ENCODE data around the gene COLEC11.

The COLEC11 gene

DNA sequence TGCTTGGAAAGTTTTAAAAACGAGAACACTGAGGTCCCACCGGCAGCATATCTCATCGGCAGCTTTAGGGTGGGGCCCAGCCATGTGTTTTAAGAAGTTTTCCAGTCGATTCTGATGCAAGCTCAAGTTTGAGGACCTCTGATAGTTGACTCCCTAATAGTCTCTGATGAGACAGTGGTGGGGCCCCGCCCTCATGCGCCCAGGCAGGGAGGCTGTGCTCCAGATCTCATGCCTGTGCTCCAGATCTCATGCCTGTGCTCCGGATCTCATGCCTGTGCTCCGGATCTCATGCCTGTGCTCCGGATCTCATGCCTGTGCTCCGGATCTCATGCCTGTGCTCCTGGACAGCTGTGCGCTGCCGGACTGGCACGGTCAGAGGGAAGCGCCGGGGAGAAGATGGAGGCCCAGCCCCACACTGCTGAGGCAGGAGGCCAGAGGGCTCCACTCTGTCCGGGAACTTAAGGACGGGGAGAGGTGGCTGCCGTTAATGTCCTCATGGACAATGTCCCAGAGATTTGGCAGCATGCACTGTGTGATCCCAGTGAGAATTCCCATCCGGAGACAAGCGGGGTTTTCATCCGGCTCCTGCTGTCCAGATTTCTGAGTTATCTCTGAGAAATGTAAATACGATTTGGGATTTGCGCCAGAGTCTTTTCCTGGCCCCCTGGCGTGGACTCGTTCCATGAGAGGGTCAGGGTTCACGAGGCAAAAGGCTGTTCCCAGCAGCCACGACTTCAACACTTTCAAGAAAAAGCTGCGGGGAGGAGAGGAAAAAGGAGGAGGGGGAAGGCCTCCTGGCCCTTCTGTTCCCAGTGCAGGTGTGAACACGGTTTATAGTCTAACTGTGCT, 9.4 kb upstream of the COLEC11 start:
- no peak for DNase-seq

DNA sequence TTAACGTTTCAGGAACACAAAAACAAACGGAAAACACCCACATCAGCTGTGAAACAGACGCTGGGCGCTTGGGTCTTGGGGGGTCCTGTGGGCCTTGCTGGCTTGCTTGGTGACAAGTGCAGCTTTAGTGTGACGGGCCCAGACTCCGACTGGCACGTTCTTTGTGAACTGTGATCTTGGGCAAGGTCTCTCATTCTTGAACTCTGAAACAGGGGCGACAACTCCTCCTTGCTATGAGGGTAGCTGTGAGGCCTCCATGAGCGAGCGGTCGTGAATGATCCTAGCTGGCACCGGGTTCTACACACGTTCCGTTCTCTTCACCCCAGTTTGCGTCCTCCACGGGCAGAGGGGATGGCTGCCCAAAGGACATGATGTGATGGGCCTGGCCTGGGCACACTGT, 8.7 kb upstream of the COLEC11 start:
- no peak for DNase-seq

- DNase-seq, result no peak
These were observed 7.9 kb upstream of the COLEC11 start for GRCh38 chr2:3587021-3587420.

- no peak for DNase-seq
These were observed 7.5 kb upstream of the COLEC11 start for GRCh38 chr2:3587432-3587831.

GRCh38 chr2:3588084-3588483, 6.8 kb upstream of the COLEC11 start:
- DNase-seq, result no peak

DNA sequence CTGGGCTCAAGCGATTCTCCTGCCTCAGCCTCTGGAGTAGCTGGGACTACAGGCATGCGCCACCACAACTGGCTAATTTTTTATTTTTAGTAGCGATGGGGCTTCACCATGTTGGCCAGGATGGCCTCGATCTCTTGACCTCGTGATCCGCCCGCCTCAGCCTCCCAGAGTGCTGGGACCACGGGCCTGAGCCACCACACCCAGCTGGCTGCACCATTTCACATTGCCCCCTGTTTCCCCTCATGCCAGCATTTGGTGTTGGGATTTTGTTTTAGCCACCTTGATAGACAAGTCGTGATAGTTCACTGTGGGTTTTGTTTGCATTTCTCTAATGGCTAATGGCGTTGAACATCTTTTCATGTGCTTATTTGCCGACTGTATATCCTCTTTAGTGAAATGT, 5.8 kb upstream of the COLEC11 start:
- DNase-seq, result no peak

GRCh38 chr2:3595404-3595803, 492 bp downstream of the COLEC11 start:
- DNase-seq, result no peak

- DNase-seq, result no peak
These were observed 1.1 kb downstream of the COLEC11 start for GRCh38 chr2:3595985-3596384.

DNA sequence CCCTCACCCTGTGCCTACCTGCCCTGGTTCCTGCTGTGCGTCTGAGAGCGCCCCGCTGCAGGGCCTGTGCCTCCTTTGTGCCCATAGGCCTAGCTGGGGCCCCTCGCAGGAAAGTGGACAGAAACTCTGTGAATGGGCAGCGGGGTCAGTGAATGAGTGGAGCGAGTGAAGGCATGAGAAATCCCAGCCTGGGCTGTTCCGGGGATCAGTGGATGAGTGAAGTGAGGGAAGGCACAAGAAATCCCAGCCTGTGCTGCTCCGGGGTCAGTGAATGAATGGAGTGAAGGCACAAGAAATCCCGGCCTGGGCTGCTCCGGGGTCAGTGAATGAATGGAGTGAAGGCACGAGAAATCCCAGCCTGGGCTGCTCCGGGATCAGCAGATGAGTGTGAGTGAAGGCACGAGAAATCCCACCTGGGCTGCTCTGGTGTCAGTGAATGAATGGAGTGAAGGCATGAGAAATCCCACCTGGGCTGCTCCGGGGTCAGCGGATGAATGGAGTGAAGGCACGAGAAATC, 2.0 kb downstream of the COLEC11 start:
- no peak for DNase-seq

DNA sequence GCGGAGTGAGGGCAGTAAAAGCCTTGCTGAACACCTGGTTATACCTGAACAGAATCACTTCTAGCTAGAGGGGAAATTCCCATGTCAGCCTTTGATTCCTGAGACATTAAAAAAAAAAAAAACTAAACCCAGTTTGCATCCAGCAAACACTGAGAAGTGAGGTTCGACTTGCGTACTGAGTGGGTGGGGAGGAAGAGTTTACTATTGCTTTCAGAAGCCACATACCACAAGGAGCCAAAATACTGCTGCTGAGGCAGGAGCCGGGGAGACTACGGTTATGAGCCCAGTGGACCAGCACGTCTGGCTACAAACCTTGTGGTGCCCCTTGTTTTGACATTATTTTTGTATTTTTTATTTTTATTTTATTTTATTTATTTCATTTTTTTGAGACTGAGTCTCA, 2.7 kb downstream of the COLEC11 start:
- DNase-seq, result no peak

DNA sequence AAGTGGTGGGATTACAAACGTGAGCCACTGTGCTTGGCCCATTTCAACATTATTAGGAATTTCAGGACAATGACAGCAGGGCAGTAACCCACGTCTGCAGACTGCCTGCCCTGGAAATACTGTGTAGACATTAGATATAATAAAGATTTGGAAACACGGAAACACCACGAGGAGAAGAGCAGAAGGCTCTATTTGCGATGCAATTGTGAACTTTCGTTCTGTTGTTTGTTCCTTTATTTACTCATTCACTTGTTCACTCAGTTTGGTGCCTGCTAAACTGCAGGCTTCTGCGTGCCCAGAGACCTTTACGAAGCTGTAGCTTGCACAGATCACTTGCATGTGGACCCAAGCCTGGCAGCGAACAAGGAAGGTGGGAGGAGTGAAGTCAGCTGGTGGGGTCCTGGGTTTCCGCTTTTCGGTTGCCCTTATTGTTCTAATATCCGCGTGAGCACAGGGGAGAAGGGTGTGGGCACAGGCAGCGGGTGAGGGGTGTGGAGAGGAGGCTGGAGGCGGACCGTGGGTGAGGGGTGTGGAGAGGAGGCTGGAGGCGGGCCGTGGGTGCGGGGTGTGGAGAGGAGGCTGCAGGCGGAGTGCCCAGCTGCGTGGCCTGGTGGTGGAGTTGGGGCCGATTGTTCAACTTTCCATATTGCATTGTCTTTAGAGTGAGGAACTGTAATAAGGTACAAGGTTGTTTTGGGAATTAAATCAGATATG, 3.4 kb downstream of the COLEC11 start:
- no peak for DNase-seq

DNA sequence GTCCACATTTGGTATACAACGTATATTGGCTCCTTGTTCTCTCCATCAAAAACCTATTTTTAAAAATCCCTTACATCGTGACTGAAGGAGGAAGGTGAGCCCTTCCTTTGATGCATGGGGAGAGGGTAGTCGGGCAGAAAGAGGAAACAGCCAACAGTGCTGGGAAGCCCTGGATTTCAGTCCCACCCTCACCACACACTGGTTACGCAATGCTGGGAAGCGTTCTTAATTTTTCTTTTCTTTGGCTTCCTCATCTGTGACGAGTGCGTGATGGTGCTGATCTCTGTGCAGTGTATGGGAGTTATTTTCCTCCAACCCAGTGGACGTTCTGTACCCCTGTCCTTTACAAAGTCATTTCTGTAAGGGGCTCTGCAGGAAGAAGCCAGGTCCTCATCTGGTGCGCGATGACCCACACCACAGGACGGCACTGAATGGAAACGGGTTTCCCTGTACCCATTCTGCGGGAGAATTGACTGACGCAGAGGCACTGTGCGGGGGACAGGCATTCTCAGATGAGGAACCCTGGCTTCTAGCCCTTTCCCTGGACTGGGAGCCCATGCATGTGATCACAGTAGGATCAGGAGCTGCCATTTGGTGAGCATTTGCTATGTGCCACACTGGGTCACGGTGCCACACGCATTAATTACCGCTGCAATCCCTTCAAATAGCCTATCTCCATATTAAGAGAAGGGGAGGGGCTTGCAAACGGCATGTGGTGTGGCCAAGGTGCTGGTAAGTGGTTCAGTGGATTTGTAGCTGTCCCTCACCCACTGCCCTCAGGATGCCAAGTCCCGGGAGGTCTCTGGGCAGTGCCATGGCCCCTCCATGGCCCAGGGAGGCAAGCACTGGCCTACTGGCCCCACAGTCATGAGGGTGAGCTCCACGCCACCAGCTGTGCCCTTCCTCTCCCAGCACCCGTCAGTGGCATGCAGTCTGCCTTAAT, 4.3 kb downstream of the COLEC11 start:
- DNase-seq, result no peak

GRCh38 chr2:3600256-3600855, 5.4 kb downstream of the COLEC11 start:
- no peak for DNase-seq

- DNase-seq, result no peak
These were observed 6.8 kb downstream of the COLEC11 start for GRCh38 chr2:3601561-3602271.

DNA sequence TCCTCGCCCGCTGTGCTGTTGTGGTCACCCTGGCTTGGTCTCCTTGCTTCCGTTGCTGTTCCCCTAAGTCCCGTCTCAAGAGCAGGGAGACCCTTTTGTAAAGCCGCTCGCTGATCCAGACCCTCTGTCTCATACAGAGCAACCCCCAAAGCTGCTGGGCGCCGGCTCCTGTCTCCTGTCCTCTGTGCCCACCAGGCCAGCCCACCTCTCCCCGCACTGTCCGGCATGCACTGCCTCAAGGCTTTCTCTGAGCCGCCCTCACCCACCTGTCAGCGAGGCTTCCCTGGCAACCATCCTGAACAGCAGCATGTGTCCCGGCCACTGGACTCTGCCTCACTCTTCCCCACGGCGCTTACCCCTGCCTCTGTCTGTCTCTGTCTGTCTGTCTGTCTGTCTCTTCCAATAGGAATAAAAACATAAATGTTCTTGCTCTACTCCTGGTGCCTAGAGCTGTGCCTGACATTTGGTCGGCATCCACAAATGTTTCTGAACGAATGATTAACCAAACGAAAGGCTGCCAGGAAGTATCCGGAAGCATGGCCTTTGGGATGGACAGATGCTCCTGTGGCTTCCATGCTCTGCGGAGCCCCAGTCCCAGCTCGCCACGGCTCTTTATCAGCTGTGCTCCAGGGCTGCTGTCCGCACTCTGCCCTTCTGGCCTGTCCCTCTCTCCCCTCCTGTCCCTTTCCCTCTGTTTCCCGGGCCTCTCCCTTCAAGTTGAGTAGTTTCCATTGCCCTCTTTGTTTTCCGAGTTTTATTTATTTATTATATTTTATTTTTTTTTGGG, 7.8 kb downstream of the COLEC11 start:
- no peak for DNase-seq

- no peak for DNase-seq
These were observed 8.8 kb downstream of the COLEC11 start for GRCh38 chr2:3603536-3604206.

GRCh38 chr2:3604207-3604877, 9.4 kb downstream of the COLEC11 start:
- no peak for DNase-seq

DNA sequence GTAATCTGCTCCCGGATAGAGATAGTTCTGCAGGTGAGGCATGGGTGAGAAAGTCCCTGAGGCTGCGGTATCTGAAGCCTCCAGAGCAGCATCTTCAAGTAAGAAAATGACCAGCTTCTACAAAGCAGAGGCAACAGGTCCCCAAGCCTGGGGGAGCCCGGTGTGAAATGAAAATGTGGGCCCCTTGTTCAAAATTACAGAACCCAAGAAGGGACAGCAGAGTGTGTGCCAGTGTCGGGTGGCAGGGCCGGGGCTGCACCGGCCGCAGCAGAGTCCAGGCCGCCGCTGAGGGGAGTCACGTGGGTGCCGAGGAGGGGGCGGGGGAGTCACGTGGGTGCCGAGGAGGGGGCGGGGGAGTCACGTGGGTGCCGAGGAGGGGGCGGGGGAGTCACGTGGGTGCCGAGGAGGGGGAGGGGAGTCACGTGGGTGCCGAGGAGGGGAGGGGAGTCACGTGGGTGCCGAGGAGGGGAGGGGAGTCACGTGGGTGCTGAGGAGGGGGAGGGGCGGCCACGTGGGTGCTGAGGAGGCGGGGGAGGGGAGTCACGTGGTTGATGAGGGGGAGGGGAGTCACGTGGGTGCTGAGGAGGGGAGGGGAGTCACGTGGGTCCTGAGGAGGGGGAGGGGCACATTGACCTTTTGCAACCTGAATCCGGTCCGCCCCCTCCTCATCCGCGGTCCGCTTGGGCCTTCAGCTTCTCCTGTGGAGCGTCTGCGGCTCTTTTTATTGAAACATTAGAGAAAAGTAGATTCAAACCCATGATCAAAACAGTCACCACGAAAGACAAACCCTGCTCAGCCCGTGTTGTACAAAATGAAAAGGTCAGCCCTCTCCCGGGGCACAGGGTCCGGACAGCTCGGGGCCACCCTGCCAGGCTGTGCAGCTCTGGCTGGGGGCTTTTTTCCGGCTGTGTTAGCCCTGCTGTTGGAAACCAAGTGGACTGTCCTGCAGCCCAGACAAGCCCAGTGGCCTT, 10.4 kb downstream of the COLEC11 start:
- DNase-seq, result no peak

GRCh38 chr2:3606028-3606369, 11.1 kb downstream of the COLEC11 start:
- DNase-seq, result no peak
